ENCODE results near the gene ZFYVE27. TPM values are rescaled to one million over a fixed set of nuclear protein-coding genes. Genes with fewer than 3 reads are reported as not detected.

The ZFYVE27 gene
- total RNA-seq, 1 donor from 2014 or later: 48.5 TPM

DNA sequence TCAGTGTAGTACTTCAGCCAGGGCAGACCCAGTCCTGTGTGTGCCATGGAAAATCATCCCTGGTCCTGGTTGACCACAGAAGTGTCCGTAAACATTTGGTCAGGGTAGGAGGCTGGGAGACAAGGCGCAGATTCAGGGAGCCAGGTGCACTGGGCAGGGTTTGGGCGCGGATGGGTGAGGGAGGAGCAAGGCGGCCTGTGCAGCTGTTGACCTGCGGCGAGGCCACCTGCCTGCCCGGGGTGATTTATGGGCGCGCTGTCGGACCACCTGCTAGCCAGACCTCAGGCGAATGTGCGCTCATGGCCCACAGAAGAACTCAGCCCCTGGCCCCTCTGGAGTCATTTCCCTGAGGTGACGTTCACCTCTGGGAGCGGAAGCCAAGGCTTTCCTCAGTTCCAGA lies 28.3 kb downstream of the ZFYVE27 start:
- H3K4me1 Mint-ChIP-seq (ENCODE audit: low read depth, unreplicated experiment): no peaks in the 10 kb centered on the region
- H3K9me3 Mint-ChIP-seq (ENCODE audit: unreplicated experiment): peaks cover 6% of the 10 kb centered on the region
- TF ChIP-seq, protein P1, sequence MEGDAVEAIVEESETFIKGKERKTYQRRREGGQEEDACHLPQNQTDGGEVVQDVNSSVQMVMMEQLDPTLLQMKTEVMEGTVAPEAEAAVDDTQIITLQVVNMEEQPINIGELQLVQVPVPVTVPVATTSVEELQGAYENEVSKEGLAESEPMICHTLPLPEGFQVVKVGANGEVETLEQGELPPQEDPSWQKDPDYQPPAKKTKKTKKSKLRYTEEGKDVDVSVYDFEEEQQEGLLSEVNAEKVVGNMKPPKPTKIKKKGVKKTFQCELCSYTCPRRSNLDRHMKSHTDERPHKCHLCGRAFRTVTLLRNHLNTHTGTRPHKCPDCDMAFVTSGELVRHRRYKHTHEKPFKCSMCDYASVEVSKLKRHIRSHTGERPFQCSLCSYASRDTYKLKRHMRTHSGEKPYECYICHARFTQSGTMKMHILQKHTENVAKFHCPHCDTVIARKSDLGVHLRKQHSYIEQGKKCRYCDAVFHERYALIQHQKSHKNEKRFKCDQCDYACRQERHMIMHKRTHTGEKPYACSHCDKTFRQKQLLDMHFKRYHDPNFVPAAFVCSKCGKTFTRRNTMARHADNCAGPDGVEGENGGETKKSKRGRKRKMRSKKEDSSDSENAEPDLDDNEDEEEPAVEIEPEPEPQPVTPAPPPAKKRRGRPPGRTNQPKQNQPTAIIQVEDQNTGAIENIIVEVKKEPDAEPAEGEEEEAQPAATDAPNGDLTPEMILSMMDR (IDR thresholded peaks at IDR 0.05; ENCODE audit: partially characterized antibody, unreplicated experiment): no peak
- no peak overlapping the region for H3K4me3 Mint-ChIP-seq (ENCODE audit: unreplicated experiment)
- DNase-seq: no peak
- peaks cover 11% of the 10 kb centered on the region for H3K27me3 Mint-ChIP-seq (ENCODE audit: unreplicated experiment)
- H3K27ac Mint-ChIP-seq (ENCODE audit: unreplicated experiment): no peak overlapping the region
- H3K36me3 Mint-ChIP-seq (ENCODE audit: unreplicated experiment): peaks cover 4% of the 10 kb centered on the region

DNA sequence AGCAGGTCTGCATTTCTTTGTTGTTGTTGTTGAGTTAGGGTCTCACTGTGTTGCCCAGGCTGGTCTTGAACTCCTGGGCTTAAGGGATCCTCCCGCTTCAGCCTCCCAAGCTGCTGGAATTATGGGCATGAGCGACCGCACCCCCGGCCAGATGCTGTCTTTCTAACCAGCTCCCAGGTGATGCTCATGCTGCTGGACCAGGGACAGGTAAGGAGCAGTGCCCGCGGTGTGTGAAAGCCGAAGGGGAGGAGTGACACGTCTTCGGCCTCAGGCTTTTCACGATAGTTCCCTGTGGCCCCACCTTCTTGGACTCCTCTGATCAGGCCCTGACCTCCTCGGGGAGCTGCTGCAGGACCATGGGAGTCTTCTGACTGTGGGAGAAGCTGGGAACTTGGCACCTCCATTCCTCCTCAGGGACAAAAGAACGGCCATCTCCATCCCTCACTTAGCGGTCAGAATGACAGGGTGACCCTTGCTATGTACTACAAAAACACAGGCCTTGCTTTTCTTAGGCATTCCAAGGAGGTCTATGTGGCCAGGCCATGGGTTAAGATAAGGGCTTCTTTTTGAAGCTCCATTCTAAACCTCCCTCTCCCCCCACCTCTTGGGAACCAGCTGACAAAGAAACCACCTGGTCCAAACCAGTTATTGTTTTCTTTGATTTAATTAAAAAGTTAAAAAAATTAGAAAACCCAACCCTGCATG lies 29.3 kb downstream of the ZFYVE27 start:
- peaks cover 17% of the 10 kb centered on the region for H3K27me3 Mint-ChIP-seq (ENCODE audit: unreplicated experiment)
- DNase-seq: no peak
- H3K36me3 Mint-ChIP-seq (ENCODE audit: unreplicated experiment): peaks cover 4% of the 10 kb centered on the region
- TF ChIP-seq, protein P1 (IDR thresholded peaks at IDR 0.05; ENCODE audit: partially characterized antibody, unreplicated experiment): no peak
- peaks cover 4% of the 10 kb centered on the region for H3K9me3 Mint-ChIP-seq (ENCODE audit: unreplicated experiment)
- H3K27ac Mint-ChIP-seq (ENCODE audit: unreplicated experiment): no peak overlapping the region
- H3K4me1 Mint-ChIP-seq (ENCODE audit: low read depth, unreplicated experiment): no peaks in the 10 kb centered on the region
- no peak overlapping the region for H3K4me3 Mint-ChIP-seq (ENCODE audit: unreplicated experiment)

DNA sequence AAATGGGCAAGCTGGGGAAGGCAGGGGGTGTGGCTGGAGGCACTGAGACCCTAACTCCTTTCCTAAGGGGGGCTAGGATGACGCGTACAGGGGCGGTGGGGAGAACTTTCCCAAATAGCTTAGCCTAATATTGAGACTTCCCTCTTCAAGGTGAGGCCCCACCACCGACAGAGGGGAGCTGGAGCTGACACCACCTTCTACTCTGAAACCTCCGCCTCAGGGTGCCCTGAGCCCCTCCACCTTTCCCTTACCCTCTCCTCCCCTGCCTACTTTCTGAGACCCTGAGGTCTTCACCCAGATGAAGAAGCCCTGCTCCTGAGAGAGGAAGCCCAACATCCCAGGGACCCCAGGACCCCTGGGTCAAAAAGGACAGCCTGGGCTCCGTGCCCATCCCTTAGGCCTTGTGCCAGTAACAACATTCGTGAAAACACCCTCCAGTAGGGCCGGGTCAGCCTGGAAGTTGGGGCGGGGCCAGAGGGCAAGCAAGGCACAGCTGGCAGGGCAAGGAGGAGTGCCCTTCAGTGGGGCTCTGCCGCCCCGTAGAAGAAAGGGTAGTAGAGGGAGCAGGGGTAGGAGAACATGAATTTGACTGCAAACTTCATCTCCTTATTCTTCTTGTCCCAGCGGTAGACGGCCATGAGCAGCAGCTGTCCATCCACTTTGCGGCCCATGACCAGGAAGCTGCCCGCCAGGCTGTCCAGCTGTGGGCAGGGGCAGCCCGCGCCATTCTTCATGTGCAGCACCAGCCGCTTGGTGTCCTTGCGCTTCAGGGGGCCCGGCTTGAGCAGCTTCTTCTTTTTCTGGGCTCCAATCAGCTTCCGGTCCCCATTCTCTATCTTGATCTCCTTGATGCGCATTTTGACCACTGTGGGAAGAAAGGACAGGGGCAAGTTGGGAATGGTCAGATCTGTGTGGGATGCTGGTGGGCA lies 30.3 kb downstream of the ZFYVE27 start:
- no peak overlapping the region for H3K27ac Mint-ChIP-seq (ENCODE audit: unreplicated experiment)

DNA sequence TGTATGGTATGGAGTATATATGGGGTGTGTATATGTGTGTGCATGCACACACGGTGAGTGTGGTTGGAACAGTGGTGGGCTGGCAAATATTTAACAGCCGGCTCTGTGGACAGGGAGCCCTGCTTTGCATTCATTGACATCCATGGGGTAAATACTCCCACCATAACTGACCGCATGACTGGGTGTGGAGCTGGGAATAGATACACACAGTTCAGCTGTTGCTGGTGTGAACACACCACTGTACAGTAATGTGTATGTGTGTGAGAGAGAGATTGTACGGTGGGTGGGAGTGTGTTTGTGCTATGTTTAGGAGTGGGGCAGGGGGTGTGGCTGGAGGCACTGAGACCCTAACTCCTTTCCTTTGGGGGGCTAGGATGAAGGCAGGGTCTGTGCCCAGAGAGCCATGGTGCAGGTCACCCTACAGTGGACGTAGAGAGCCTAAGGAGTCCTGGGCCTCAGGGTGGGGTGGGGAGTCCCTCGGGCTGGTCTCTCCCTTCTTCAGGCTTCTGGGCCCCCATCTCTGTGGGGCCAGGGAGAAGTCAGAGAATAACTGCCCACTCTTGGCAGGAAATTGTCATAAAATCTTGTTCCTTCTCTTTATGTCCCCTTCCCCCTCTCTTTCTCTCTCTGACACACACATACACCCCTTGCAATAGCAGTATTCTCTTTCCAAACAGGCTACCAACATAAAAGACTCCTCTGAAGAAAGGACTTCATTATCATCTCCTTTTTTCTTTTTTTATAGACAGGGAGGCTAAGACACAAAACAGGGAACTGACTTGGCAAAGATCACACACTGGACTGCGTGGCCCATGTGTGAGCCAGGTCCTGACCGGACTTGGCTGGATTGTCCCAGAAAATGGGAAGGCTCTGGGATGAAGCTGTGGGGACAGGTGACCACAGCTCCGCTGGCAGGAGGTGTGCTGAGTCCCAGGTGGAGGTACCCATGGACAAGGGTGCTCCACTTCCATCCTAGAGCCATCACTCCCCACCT lies 31.7 kb downstream of the ZFYVE27 start:
- Mint-ChIP-seq H3K4me3 (ENCODE audit: unreplicated experiment) (no peak overlapping the region), H3K9me3 (ENCODE audit: unreplicated experiment) (peaks cover 7% of the 10 kb centered on the region), H3K4me1 (ENCODE audit: low read depth, unreplicated experiment) (no peaks in the 10 kb centered on the region), H3K27me3 (ENCODE audit: unreplicated experiment) (peaks cover 30% of the 10 kb centered on the region), H3K27ac (ENCODE audit: unreplicated experiment) (peak overlapping the region; percentile 11), H3K36me3 (ENCODE audit: unreplicated experiment) (peaks cover 4% of the 10 kb centered on the region)
- no peak for DNase-seq
- TF ChIP-seq, protein P1 (IDR thresholded peaks at IDR 0.05; ENCODE audit: partially characterized antibody, unreplicated experiment): no peak

More for the DNA sequence above, 30.3 kb downstream of the ZFYVE27 start:
- Mint-ChIP-seq H3K36me3 (ENCODE audit: unreplicated experiment) (peaks cover 4% of the 10 kb centered on the region), H3K4me3 (ENCODE audit: unreplicated experiment) (no peak overlapping the region), H3K4me1 (ENCODE audit: low read depth, unreplicated experiment) (no peaks in the 10 kb centered on the region), H3K9me3 (ENCODE audit: unreplicated experiment) (peaks cover 6% of the 10 kb centered on the region), H3K27me3 (ENCODE audit: unreplicated experiment) (peaks cover 22% of the 10 kb centered on the region)
- no peak for DNase-seq
- TF ChIP-seq, protein P1 (IDR thresholded peaks at IDR 0.05; ENCODE audit: partially characterized antibody, unreplicated experiment): no peak

All from glutamatergic neuron (in vitro differentiated cells).